Endothelial cell of umbilical vein (primary cell): Measurements from ENCODE around the gene XYLT1. TPM values are rescaled to one million over a fixed set of nuclear protein-coding genes. Genes with fewer than 3 reads are reported as not detected.

ENCODE experiments used
- BruUV-seq: library from RNA; stranded (reverse); fragments of 400-500 nt; replicated peaks from 2 replicates; lab custom pipeline; 2021; lab: Mats Ljungman, UMichigan
- CTCF ChIA-PET: fragments of 300-600, 350-600 bp; sonication (Branson Sonifier 250); formaldehyde crosslinking; loops from one replicate; lab custom pipeline; 2021; ENCODE audit warnings: antibody characterized with exemption, inconsistent platforms; lab: Charles Lee
- POLR2A ChIA-PET: fragments of 300-600, 350-600 bp; sonication (Branson Sonifier 250); formaldehyde crosslinking; loops from one replicate; lab custom pipeline; 2021; ENCODE audit warnings: antibody characterized with exemption, inconsistent platforms; lab: Charles Lee
- DNase-seq: peaks from one replicate; pipeline ENCODE4 v3.0.0-alpha.2; 2011; ENCODE audit warnings: low read depth, low spot score
- FAIRE-seq: peaks from 2 replicates; lab custom pipeline; 2011; peaks lifted over from hg19 to GRCh38; lab: Jason Lieb, UNC
- H2AFZ ChIP-seq: 2 replicates; pipeline ENCODE4 v1.6.0; 2012; ENCODE audit warnings: low read depth, low read length, control low read depth, inconsistent platforms
- H3K27ac ChIP-seq: 2 replicates; pipeline ENCODE4 v1.5.1; 2011; ENCODE audit warnings: low read depth, mild to moderate bottlenecking, control low read depth, low read length, moderate library complexity; ENCODE audit not compliant: insufficient read depth
- H3K27me3 ChIP-seq, 2 experiments: 2 replicates each; pipeline versions ENCODE4 v1.6.0 to v1.6.1; 2011; ENCODE audit warnings: low read length in 2 of 2, mixed read lengths in 1 of 2; ENCODE audit not compliant: control insufficient read depth in 2 of 2, insufficient read depth in 2 of 2
- H3K36me3 ChIP-seq, 2 experiments: 2 replicates in 1 of 2; 3 replicates in 1 of 2; pipeline ENCODE4 v1.5.1; 2011; ENCODE audit warnings: low read length in 2 of 2, mild to moderate bottlenecking in 1 of 2, moderate library complexity in 1 of 2; ENCODE audit not compliant: control insufficient read depth in 2 of 2, insufficient read depth in 2 of 2; ENCODE audit errors: extremely low read depth in 1 of 2
- H3K4me1 ChIP-seq: 3 replicates; pipeline ENCODE4 v1.5.1; 2011; ENCODE audit warnings: mild to moderate bottlenecking, low read length; ENCODE audit not compliant: control insufficient read depth, insufficient read depth; ENCODE audit errors: extremely low read depth
- H3K4me2 ChIP-seq: 2 replicates; pipeline ENCODE4 v1.6.1; 2011; ENCODE audit warnings: low read length, control low read depth, mixed read lengths; ENCODE audit not compliant: insufficient read depth
- H3K4me3 ChIP-seq, 3 experiments: fragments of 200-600 bp in 1 of 3; sonication (generic), shearing (Covaris generic) in 1 of 3; replicated peaks in 1 of 3; 2 replicates each; pipeline ENCODE4 v1.5.1; 2011 to 2016; ENCODE audit warnings: control low read depth in 3 of 3, low read length in 3 of 3, mild to moderate bottlenecking in 2 of 3, inconsistent platforms in 1 of 3, low read depth in 1 of 3, moderate library complexity in 1 of 3; ENCODE audit not compliant: insufficient read depth in 1 of 3
- H3K79me2 ChIP-seq: 2 replicates; pipeline ENCODE4 v1.6.0; 2012; ENCODE audit warnings: low read length, inconsistent platforms; ENCODE audit not compliant: control insufficient read depth, insufficient read depth
- H3K9ac ChIP-seq: replicated peaks from 2 replicates; pipeline ENCODE3; 2011; ENCODE audit warnings: low read length, control low read depth; ENCODE audit not compliant: insufficient read depth; ENCODE audit errors: extremely low read depth
- H3K9me1 ChIP-seq: replicated peaks from 3 replicates; pipeline ENCODE4 v1.6.0; 2011; ENCODE audit warnings: mild to moderate bottlenecking, low read length; ENCODE audit not compliant: control insufficient read depth, insufficient read depth; ENCODE audit errors: extremely low read depth
- H3K9me3 ChIP-seq: replicated peaks from 2 replicates; pipeline ENCODE4 v1.5.1; 2012; ENCODE audit warnings: low read length, inconsistent platforms; ENCODE audit not compliant: control insufficient read depth, insufficient read depth
- H4K20me1 ChIP-seq: replicated peaks from 2 replicates; pipeline ENCODE3; 2011; ENCODE audit warnings: mild to moderate bottlenecking, low read length; ENCODE audit not compliant: control insufficient read depth, insufficient read depth; ENCODE audit errors: extremely low read depth
- CTCF ChIP-seq, 2 donors: IDR thresholded peaks; 1 replicate in 1 of 2; 2 replicates in 1 of 2; pipeline ENCODE4 v1.5.1; 2011; ENCODE audit warnings: low read length in 2 of 2, mild to moderate bottlenecking in 2 of 2, moderate library complexity in 2 of 2, control low read depth in 1 of 2, inconsistent platforms in 1 of 2, low read depth in 1 of 2; ENCODE audit not compliant: insufficient read depth in 1 of 2; ENCODE audit errors: extremely low read depth in 1 of 2
- EZH2 ChIP-seq: IDR thresholded peaks from 2 replicates; pipeline ENCODE4 v1.6.1; 2012; ENCODE audit warnings: borderline replicate concordance, low read depth, mild to moderate bottlenecking, moderate library complexity, low read length, inconsistent platforms; ENCODE audit not compliant: severe bottlenecking
- FOS ChIP-seq: IDR thresholded peaks from 2 replicates; pipeline ENCODE4 v1.6.1; 2011; ENCODE audit warnings: mild to moderate bottlenecking, low read length, moderate library complexity, borderline replicate concordance; ENCODE audit not compliant: insufficient read depth
- GATA2 ChIP-seq: IDR thresholded peaks from 2 replicates; pipeline ENCODE4 v1.7.0; 2011; ENCODE audit warnings: low read depth, mild to moderate bottlenecking, moderate library complexity, mixed read lengths, low read length; ENCODE audit not compliant: insufficient read length, insufficient read depth
- JUN ChIP-seq: IDR thresholded peaks from 2 replicates; pipeline ENCODE4 v1.6.1; 2011; ENCODE audit warnings: borderline replicate concordance, low read depth; ENCODE audit not compliant: insufficient read length, insufficient read depth
- MAX ChIP-seq: IDR thresholded peaks from 2 replicates; pipeline ENCODE4 v1.6.1; 2011; ENCODE audit not compliant: insufficient read depth, insufficient read length
- MYC ChIP-seq: IDR thresholded peaks from one replicate; pipeline ENCODE4 v1.6.1; 2011; ENCODE audit warnings: mild to moderate bottlenecking, low read depth, low read length
- POLR2A ChIP-seq: IDR thresholded peaks from 2 replicates; pipeline ENCODE4 v1.6.1; 2012; ENCODE audit warnings: low read depth, mild to moderate bottlenecking, control low read depth, low read length
- POLR2AphosphoS5 ChIP-seq: IDR thresholded peaks from 2 replicates; pipeline ENCODE4 v1.6.1; 2012; ENCODE audit warnings: low read depth, mild to moderate bottlenecking, control low read depth, low read length, moderate library complexity; ENCODE audit not compliant: insufficient read depth
- dilution Hi-C: fragments of 300-500 bp; cut with MboI; formaldehyde crosslinking; loops from one replicate; pipeline ENCODE4 v1.15.0; 2019; ENCODE audit warnings: low sequenced_read_pairs; ENCODE audit not compliant: extremely low pct_ligation_motif_present
- intact Hi-C: fragments of 100-400 bp; cut with micrococcal nuclease; formaldehyde crosslinking; loops from one replicate; pipeline ENCODE4 v1.10.0; 2022
- polyA plus RNA-seq, 4 experiments: library from polyadenylated mRNA; depleted of rRNA in 3 of 4; stranded (reverse) in 3 of 4; unstranded in 1 of 4; fragments of >200 nt; gene quantifications; 2 replicates each; pipeline versions ENCODE4 v1.2.1 to v1.2.3, GENCODE V29; 2011 to 2012; ENCODE audit warnings: missing spikeins in 1 of 4
- total RNA-seq: library from RNA; stranded (reverse); gene quantifications from 2 replicates; pipeline ENCODE4 v1.2.3, GENCODE V29; 2021

The XYLT1 gene
- total and polyA plus RNA-seq, 2 donors (not counting 3 experiments of a cell fraction or from before 2014, with no cell fraction given): 0.63 to 2.9 TPM

- H3K27me3 ChIP-seq: no peaks in the 10 kb centered on the region
- intact Hi-C loops: no loop called here
- no peaks in the 10 kb centered on the region for H3K4me1 ChIP-seq
- H3K4me3 ChIP-seq: no peak overlapping the region
- BruUV-seq: no TSS peak
- H3K9me1 ChIP-seq: no peaks in the 10 kb centered on the region
- no peaks in the 10 kb centered on the region for H4K20me1 ChIP-seq
- CTCF ChIA-PET: interaction anchor here (0.7 kb wide), 1 partner anchor 44 kb away, joined by 3 read pairs; no protein-coding TSS in a partner anchor
- DNase-seq (no peak), FAIRE-seq (no peak)
- no peaks in the 10 kb centered on the region for H3K9me3 ChIP-seq
- no peak overlapping the region for H2AFZ ChIP-seq
- H3K36me3 ChIP-seq: no peaks in the 10 kb centered on the region
- no peak overlapping the region for H3K27ac ChIP-seq
- POLR2A ChIA-PET: no interaction called here
- H3K9ac ChIP-seq: no peak overlapping the region
- no peaks in the 10 kb centered on the region for H3K79me2 ChIP-seq
- dilution Hi-C loops: no loop called here
- TF ChIP-seq MAX (no peak), GATA2 (no peak), JUN (no peak), FOS (no peak), POLR2A (no peak), POLR2AphosphoS5 (no peak), MYC (no peak), EZH2 (no peak), CTCF (IDR thresholded peaks at IDR 0.05; ENCODE audit: extremely low read depth in 1 of 2, insufficient read depth in 1 of 2, low read depth in 1 of 2, low read length in 2 of 2) (no peak)
- H3K4me2 ChIP-seq: no peak overlapping the region
Observed at GRCh38 chr16:17205279-17206211, 265.2 kb downstream of the XYLT1 start.
